Endothelial cell of umbilical vein (primary cell): Measurements from ENCODE around the gene DUS2. TPM values are rescaled to one million over a fixed set of nuclear protein-coding genes. Genes with fewer than 3 reads are reported as not detected.

Source experiments
- BruUV-seq: library from RNA; stranded (reverse); fragments of 400-500 nt; replicated peaks from 2 replicates; lab custom pipeline; 2021; lab: Mats Ljungman, UMichigan
- CTCF ChIA-PET: fragments of 300-600, 350-600 bp; sonication (Branson Sonifier 250); formaldehyde crosslinking; loops from one replicate; lab custom pipeline; 2021; ENCODE audit warnings: antibody characterized with exemption, inconsistent platforms; lab: Charles Lee
- POLR2A ChIA-PET: fragments of 300-600, 350-600 bp; sonication (Branson Sonifier 250); formaldehyde crosslinking; loops from one replicate; lab custom pipeline; 2021; ENCODE audit warnings: antibody characterized with exemption, inconsistent platforms; lab: Charles Lee
- DNase-seq: peaks from one replicate; pipeline ENCODE4 v3.0.0-alpha.2; 2011; ENCODE audit warnings: low read depth, low spot score
- FAIRE-seq: peaks from 2 replicates; lab custom pipeline; 2011; peaks lifted over from hg19 to GRCh38; lab: Jason Lieb, UNC
- H2AFZ ChIP-seq: 2 replicates; pipeline ENCODE4 v1.6.0; 2012; ENCODE audit warnings: low read depth, low read length, control low read depth, inconsistent platforms
- H3K27ac ChIP-seq: 2 replicates; pipeline ENCODE4 v1.5.1; 2011; ENCODE audit warnings: low read depth, mild to moderate bottlenecking, control low read depth, low read length, moderate library complexity; ENCODE audit not compliant: insufficient read depth
- H3K27me3 ChIP-seq, 2 experiments: 2 replicates each; pipeline versions ENCODE4 v1.6.0 to v1.6.1; 2011; ENCODE audit warnings: low read length in 2 of 2, mixed read lengths in 1 of 2; ENCODE audit not compliant: control insufficient read depth in 2 of 2, insufficient read depth in 2 of 2
- H3K36me3 ChIP-seq, 2 experiments: 2 replicates in 1 of 2; 3 replicates in 1 of 2; pipeline ENCODE4 v1.5.1; 2011; ENCODE audit warnings: low read length in 2 of 2, mild to moderate bottlenecking in 1 of 2, moderate library complexity in 1 of 2; ENCODE audit not compliant: control insufficient read depth in 2 of 2, insufficient read depth in 2 of 2; ENCODE audit errors: extremely low read depth in 1 of 2
- H3K4me1 ChIP-seq: 3 replicates; pipeline ENCODE4 v1.5.1; 2011; ENCODE audit warnings: mild to moderate bottlenecking, low read length; ENCODE audit not compliant: control insufficient read depth, insufficient read depth; ENCODE audit errors: extremely low read depth
- H3K4me2 ChIP-seq: 2 replicates; pipeline ENCODE4 v1.6.1; 2011; ENCODE audit warnings: low read length, control low read depth, mixed read lengths; ENCODE audit not compliant: insufficient read depth
- H3K4me3 ChIP-seq, 3 experiments: fragments of 200-600 bp in 1 of 3; sonication (generic), shearing (Covaris generic) in 1 of 3; replicated peaks in 1 of 3; 2 replicates each; pipeline ENCODE4 v1.5.1; 2011 to 2016; ENCODE audit warnings: control low read depth in 3 of 3, low read length in 3 of 3, mild to moderate bottlenecking in 2 of 3, inconsistent platforms in 1 of 3, low read depth in 1 of 3, moderate library complexity in 1 of 3; ENCODE audit not compliant: insufficient read depth in 1 of 3
- H3K79me2 ChIP-seq: 2 replicates; pipeline ENCODE4 v1.6.0; 2012; ENCODE audit warnings: low read length, inconsistent platforms; ENCODE audit not compliant: control insufficient read depth, insufficient read depth
- H3K9ac ChIP-seq: replicated peaks from 2 replicates; pipeline ENCODE3; 2011; ENCODE audit warnings: low read length, control low read depth; ENCODE audit not compliant: insufficient read depth; ENCODE audit errors: extremely low read depth
- H3K9me1 ChIP-seq: replicated peaks from 3 replicates; pipeline ENCODE4 v1.6.0; 2011; ENCODE audit warnings: mild to moderate bottlenecking, low read length; ENCODE audit not compliant: control insufficient read depth, insufficient read depth; ENCODE audit errors: extremely low read depth
- H3K9me3 ChIP-seq: replicated peaks from 2 replicates; pipeline ENCODE4 v1.5.1; 2012; ENCODE audit warnings: low read length, inconsistent platforms; ENCODE audit not compliant: control insufficient read depth, insufficient read depth
- H4K20me1 ChIP-seq: replicated peaks from 2 replicates; pipeline ENCODE3; 2011; ENCODE audit warnings: mild to moderate bottlenecking, low read length; ENCODE audit not compliant: control insufficient read depth, insufficient read depth; ENCODE audit errors: extremely low read depth
- CTCF ChIP-seq, 2 donors: IDR thresholded peaks; 1 replicate in 1 of 2; 2 replicates in 1 of 2; pipeline ENCODE4 v1.5.1; 2011; ENCODE audit warnings: low read length in 2 of 2, mild to moderate bottlenecking in 2 of 2, moderate library complexity in 2 of 2, control low read depth in 1 of 2, inconsistent platforms in 1 of 2, low read depth in 1 of 2; ENCODE audit not compliant: insufficient read depth in 1 of 2; ENCODE audit errors: extremely low read depth in 1 of 2
- EZH2 ChIP-seq: IDR thresholded peaks from 2 replicates; pipeline ENCODE4 v1.6.1; 2012; ENCODE audit warnings: borderline replicate concordance, low read depth, mild to moderate bottlenecking, moderate library complexity, low read length, inconsistent platforms; ENCODE audit not compliant: severe bottlenecking
- FOS ChIP-seq: IDR thresholded peaks from 2 replicates; pipeline ENCODE4 v1.6.1; 2011; ENCODE audit warnings: mild to moderate bottlenecking, low read length, moderate library complexity, borderline replicate concordance; ENCODE audit not compliant: insufficient read depth
- GATA2 ChIP-seq: IDR thresholded peaks from 2 replicates; pipeline ENCODE4 v1.7.0; 2011; ENCODE audit warnings: low read depth, mild to moderate bottlenecking, moderate library complexity, mixed read lengths, low read length; ENCODE audit not compliant: insufficient read length, insufficient read depth
- JUN ChIP-seq: IDR thresholded peaks from 2 replicates; pipeline ENCODE4 v1.6.1; 2011; ENCODE audit warnings: borderline replicate concordance, low read depth; ENCODE audit not compliant: insufficient read length, insufficient read depth
- MAX ChIP-seq: IDR thresholded peaks from 2 replicates; pipeline ENCODE4 v1.6.1; 2011; ENCODE audit not compliant: insufficient read depth, insufficient read length
- MYC ChIP-seq: IDR thresholded peaks from one replicate; pipeline ENCODE4 v1.6.1; 2011; ENCODE audit warnings: mild to moderate bottlenecking, low read depth, low read length
- POLR2A ChIP-seq: IDR thresholded peaks from 2 replicates; pipeline ENCODE4 v1.6.1; 2012; ENCODE audit warnings: low read depth, mild to moderate bottlenecking, control low read depth, low read length
- POLR2AphosphoS5 ChIP-seq: IDR thresholded peaks from 2 replicates; pipeline ENCODE4 v1.6.1; 2012; ENCODE audit warnings: low read depth, mild to moderate bottlenecking, control low read depth, low read length, moderate library complexity; ENCODE audit not compliant: insufficient read depth
- dilution Hi-C: fragments of 300-500 bp; cut with MboI; formaldehyde crosslinking; loops from one replicate; pipeline ENCODE4 v1.15.0; 2019; ENCODE audit warnings: low sequenced_read_pairs; ENCODE audit not compliant: extremely low pct_ligation_motif_present
- intact Hi-C: fragments of 100-400 bp; cut with micrococcal nuclease; formaldehyde crosslinking; loops from one replicate; pipeline ENCODE4 v1.10.0; 2022
- polyA plus RNA-seq, 4 experiments: library from polyadenylated mRNA; depleted of rRNA in 3 of 4; stranded (reverse) in 3 of 4; unstranded in 1 of 4; fragments of >200 nt; gene quantifications; 2 replicates each; pipeline versions ENCODE4 v1.2.1 to v1.2.3, GENCODE V29; 2011 to 2012; ENCODE audit warnings: missing spikeins in 1 of 4
- total RNA-seq: library from RNA; stranded (reverse); gene quantifications from 2 replicates; pipeline ENCODE4 v1.2.3, GENCODE V29; 2021

DUS2 gene
- total and polyA plus RNA-seq, 2 donors (not counting 3 experiments of a cell fraction or from before 2014, with no cell fraction given): 16.4 to 21.7 TPM

DNA sequence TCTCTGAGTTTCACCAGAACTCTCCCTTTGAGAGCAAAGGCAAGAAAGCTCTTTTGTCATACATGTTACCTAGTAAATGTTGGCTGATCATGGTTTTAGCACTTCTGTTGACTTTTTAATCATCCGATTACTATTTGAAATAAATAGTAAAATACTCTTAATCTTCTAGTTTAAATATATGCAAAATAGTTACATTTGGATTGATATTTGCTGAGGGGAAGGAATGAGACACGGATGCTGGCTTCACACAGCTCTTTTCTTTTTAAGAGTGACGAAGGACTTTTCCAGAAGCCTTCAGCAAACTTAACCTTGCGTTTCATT is 71.5 kb downstream of the DUS2 start:
- ChIA-PET CTCF (interaction anchor here (1.1 to 4.1 kb wide), 8 partner anchors 10 to 134 kb away, joined by 3 to 57 read pairs (median 8); partner anchors contain the start of gene NFATC3), POLR2A (no interaction called here)
- no peaks in the 10 kb centered on the region for H3K9me3 ChIP-seq
- no peak for TF ChIP-seq CTCF (IDR thresholded peaks at IDR 0.05; ENCODE audit: extremely low read depth in 1 of 2, insufficient read depth in 1 of 2, low read depth in 1 of 2, low read length in 2 of 2)
- TF ChIP-seq JUN: no peak
- no peak for DNase-seq
- H3K36me3 ChIP-seq: no peaks in the 10 kb centered on the region
- no peak overlapping the region for H2AFZ ChIP-seq
- intact Hi-C loops: loop anchor here (1.0 kb wide), 1 partner anchor 135 kb away; no protein-coding TSS in a partner anchor
- H3K27ac ChIP-seq: no peak overlapping the region
- H3K4me2 ChIP-seq: no peak overlapping the region
- no peak for FAIRE-seq
- H4K20me1 ChIP-seq: peaks cover 2% of the 10 kb centered on the region
- BruUV-seq: no TSS peak
- peaks cover 80% of the 10 kb centered on the region for H3K79me2 ChIP-seq
- no peak overlapping the region for H3K9ac ChIP-seq
- H3K4me1 ChIP-seq: peaks cover 3% of the 10 kb centered on the region
- no peaks in the 10 kb centered on the region for H3K27me3 ChIP-seq
- H3K4me3 ChIP-seq: no peak overlapping the region
- H3K9me1 ChIP-seq: no peaks in the 10 kb centered on the region
- dilution Hi-C loops: no loop called here

DNA sequence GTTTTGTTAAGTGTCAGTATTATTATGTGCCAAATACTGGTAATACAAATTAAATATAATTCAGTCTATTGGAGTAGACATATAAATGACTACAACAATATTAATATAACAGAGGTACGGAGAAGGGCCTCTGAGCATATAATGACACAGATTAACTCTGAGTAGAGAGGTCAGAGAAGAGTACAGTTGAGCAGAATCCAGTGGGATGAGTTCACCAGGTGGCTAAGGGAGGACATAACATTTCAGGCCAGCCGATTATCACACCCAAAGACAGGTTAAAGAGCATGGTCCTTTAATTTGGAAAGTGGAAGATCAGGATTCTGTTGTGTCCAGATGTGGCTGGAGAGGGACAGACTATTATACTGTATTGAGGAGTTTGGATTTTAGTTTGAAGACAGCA is 73.4 kb downstream of the DUS2 start:
- TF ChIP-seq POLR2A: no peak
- TF ChIP-seq MYC: no peak
- TF ChIP-seq POLR2AphosphoS5: no peak
- no peak for TF ChIP-seq FOS
- no peak for TF ChIP-seq CTCF (IDR thresholded peaks at IDR 0.05; ENCODE audit: extremely low read depth in 1 of 2, insufficient read depth in 1 of 2, low read depth in 1 of 2, low read length in 2 of 2)
- TF ChIP-seq EZH2: no peak
- no peak for TF ChIP-seq GATA2
- no peak for TF ChIP-seq JUN
- TF ChIP-seq MAX: no peak
- BruUV-seq: no TSS peak
- peaks cover 2% of the 10 kb centered on the region for H4K20me1 ChIP-seq
- no peak overlapping the region for H2AFZ ChIP-seq
- no peak for FAIRE-seq
- H3K9me3 ChIP-seq: no peaks in the 10 kb centered on the region
- H3K4me3 ChIP-seq: no peak overlapping the region
- intact Hi-C loops: no loop called here
- ChIA-PET CTCF (interaction anchor here (1.4 to 1.6 kb wide), 2 partner anchors 10 to 27 kb away, joined by 4 to 5 read pairs; no protein-coding TSS in a partner anchor), POLR2A (no interaction called here)
- H3K4me1 ChIP-seq: peaks cover 3% of the 10 kb centered on the region
- DNase-seq: no peak
- H3K36me3 ChIP-seq: no peaks in the 10 kb centered on the region
- H3K79me2 ChIP-seq: peaks cover 82% of the 10 kb centered on the region
- dilution Hi-C loops: no loop called here
- H3K9me1 ChIP-seq: no peaks in the 10 kb centered on the region
- no peak overlapping the region for H3K9ac ChIP-seq
- no peak overlapping the region for H3K4me2 ChIP-seq
- H3K27ac ChIP-seq: no peak overlapping the region
- no peaks in the 10 kb centered on the region for H3K27me3 ChIP-seq
